Measurements from ENCODE around the gene CRTC1. TPM values are rescaled to one million over a fixed set of nuclear protein-coding genes. Genes with fewer than 3 reads are reported as not detected.

The CRTC1 gene
- total RNA-seq, 1 experiment from 2014 or later: 19.0 TPM

- Histone ChIP-seq H3K4me2 (ENCODE audit: insufficient read depth, insufficient read length, low read length) (no peak overlapping the region), H3K27me3 (ENCODE audit: insufficient read depth, low read length) (no peaks in the 10 kb centered on the region), H3K27ac (ENCODE audit: insufficient read length, low read depth, low read length) (no peak overlapping the region), H4K20me1 (ENCODE audit: control insufficient read depth, insufficient read depth, insufficient read length) (peaks cover 4% of the 10 kb centered on the region), H2BK120ac (ENCODE audit: low read depth, low read length, poor library complexity, severe bottlenecking) (no peak overlapping the region), H3K23ac (ENCODE audit: insufficient read length, low read depth, low read length) (no peak overlapping the region), H3K18ac (ENCODE audit: insufficient read length, low read depth, low read length) (no peak overlapping the region), H3K56ac (ENCODE audit: insufficient read length, low read depth, low read length) (no peak overlapping the region), H3K4ac (ENCODE audit: low read depth, low read length) (no peak overlapping the region), H2BK12ac (ENCODE audit: insufficient read length, low read depth, low read length) (no peak overlapping the region), H4K8ac (replicated peaks; ENCODE audit: insufficient read length, low read depth, low read length) (no peak overlapping the region), H4K5ac (ENCODE audit: insufficient read length, low read depth, low read length) (no peak overlapping the region), H3K23me2 (ENCODE audit: insufficient read length, low read depth, low read length, poor library complexity, severe bottlenecking) (peaks cover 4% of the 10 kb centered on the region), H3T11ph (ENCODE audit: low read length) (no peak overlapping the region), H3K14ac (ENCODE audit: insufficient read depth, low read length) (no peak overlapping the region), H2BK15ac (ENCODE audit: low read depth, low read length) (no peak overlapping the region), H2BK20ac (ENCODE audit: low read depth, low read length, poor library complexity, severe bottlenecking) (no peak overlapping the region), H3K4me1 (ENCODE audit: insufficient read depth, low read length) (no peaks in the 10 kb centered on the region), H2AFZ (ENCODE audit: low read length) (no peak overlapping the region), H2AK5ac (ENCODE audit: insufficient read length, low read length) (no peak overlapping the region), H2BK5ac (ENCODE audit: insufficient read length, low read length) (no peak overlapping the region), H3K9ac (ENCODE audit: extremely low read depth, insufficient read length, low read length) (no peak overlapping the region), H3K79me2 (ENCODE audit: insufficient read depth, low read length) (peaks cover 3% of the 10 kb centered on the region; the same call in 1 of the 2 replicates), H3K79me1 (ENCODE audit: insufficient read depth, low read depth, low read length, poor library complexity, severe bottlenecking) (peaks cover 5% of the 10 kb centered on the region), H3K9me3 (ENCODE audit: control insufficient read depth, low read depth, low read length) (no peaks in the 10 kb centered on the region), H4K91ac (ENCODE audit: insufficient read length, low read depth, low read length) (no peak overlapping the region)
- Mint-ChIP-seq H3K9me3 (no peaks in the 10 kb centered on the region), H3K27me3 (ENCODE audit: low read depth) (peaks cover 22% of the 10 kb centered on the region), H3K4me1 (peaks cover 26 to 31% of the 10 kb centered on the region in 2 experiments), H3K4me3 (no peak overlapping the region), H3K36me3 (ENCODE audit: insufficient read depth in 1 of 3, low read depth in 3 of 3) (no peaks in the 10 kb centered on the region), H3K27ac (no peak overlapping the region)
- TF ChIP-seq, protein P1, sequence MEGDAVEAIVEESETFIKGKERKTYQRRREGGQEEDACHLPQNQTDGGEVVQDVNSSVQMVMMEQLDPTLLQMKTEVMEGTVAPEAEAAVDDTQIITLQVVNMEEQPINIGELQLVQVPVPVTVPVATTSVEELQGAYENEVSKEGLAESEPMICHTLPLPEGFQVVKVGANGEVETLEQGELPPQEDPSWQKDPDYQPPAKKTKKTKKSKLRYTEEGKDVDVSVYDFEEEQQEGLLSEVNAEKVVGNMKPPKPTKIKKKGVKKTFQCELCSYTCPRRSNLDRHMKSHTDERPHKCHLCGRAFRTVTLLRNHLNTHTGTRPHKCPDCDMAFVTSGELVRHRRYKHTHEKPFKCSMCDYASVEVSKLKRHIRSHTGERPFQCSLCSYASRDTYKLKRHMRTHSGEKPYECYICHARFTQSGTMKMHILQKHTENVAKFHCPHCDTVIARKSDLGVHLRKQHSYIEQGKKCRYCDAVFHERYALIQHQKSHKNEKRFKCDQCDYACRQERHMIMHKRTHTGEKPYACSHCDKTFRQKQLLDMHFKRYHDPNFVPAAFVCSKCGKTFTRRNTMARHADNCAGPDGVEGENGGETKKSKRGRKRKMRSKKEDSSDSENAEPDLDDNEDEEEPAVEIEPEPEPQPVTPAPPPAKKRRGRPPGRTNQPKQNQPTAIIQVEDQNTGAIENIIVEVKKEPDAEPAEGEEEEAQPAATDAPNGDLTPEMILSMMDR (conservative IDR thresholded peaks at IDR 0.05): no peak
- no peak for DNase-seq
- no CpG with 5 or more reads among the region's 4 CpGs for WGBS (ENCODE audit: extremely low coverage, insufficient read length, low lambda C conversion rate)
Measured at GRCh38 chr19:18704054-18704453, 20.6 kb downstream of the CRTC1 start.

Data from H9 (cell line).